PC-3 (cell line): ENCODE measurements around the gene LIN7B. TPM values are rescaled to one million over a fixed set of nuclear protein-coding genes. Genes with fewer than 3 reads are reported as not detected.
"Not testable (repeated sequence)": the region's sequence is repeated elsewhere in the genome, so short reads cannot be mapped to it uniquely, and the experiment has no call there.

Source experiments
- ATAC-seq: fragments of 200-7000 bp; cut with Tn5 transposase; 2 replicates; pipeline ENCODE4 v1.9.1; 2020; ENCODE audit warnings: mild to moderate bottlenecking, moderate library complexity
- BruUV-seq: library from RNA; stranded (reverse); fragments of 400-500 nt; replicated peaks from 2 replicates; lab custom pipeline; 2021; lab: Mats Ljungman, UMichigan
- CTCF ChIA-PET: fragments of 300-600 bp; sonication (Branson Sonifier 250); formaldehyde crosslinking; loops from one replicate; lab custom pipeline; 2022; ENCODE audit warnings: antibody characterized with exemption; lab: Charles Lee
- POLR2A ChIA-PET: fragments of 300-600 bp; sonication (Branson Sonifier 250); formaldehyde crosslinking; loops from one replicate; lab custom pipeline; 2022; ENCODE audit warnings: antibody characterized with exemption; ENCODE audit not compliant: unreplicated experiment; lab: Charles Lee
- DNase-seq: peaks from one replicate; pipeline ENCODE4 v3.0.0-alpha.2; 2015
- H2AFZ ChIP-seq: fragments of 300-600 bp; sonication (generic); 2 replicates; pipeline ENCODE4 v1.6.0; 2016; ENCODE audit warnings: antibody characterized with exemption, low read length
- H3F3A ChIP-seq: fragments of 300-600 bp; sonication (generic); one replicate; pipeline ENCODE4 v1.6.0; 2017; ENCODE audit warnings: antibody characterized with exemption, low read length, control low read depth, mild to moderate bottlenecking; ENCODE audit not compliant: unreplicated experiment
- H3K27ac ChIP-seq: fragments of 300-600 bp; sonication (generic); 2 replicates; pipeline ENCODE4 v1.5.1; 2016; ENCODE audit warnings: mild to moderate bottlenecking, low read length
- H3K27me3 ChIP-seq: fragments of 300-600 bp; sonication (generic); 2 replicates; pipeline ENCODE4 v1.6.1; 2016; ENCODE audit warnings: low read length, mixed read lengths
- H3K36me3 ChIP-seq: fragments of 300-600 bp; sonication (generic); 2 replicates; pipeline ENCODE4 v1.6.1; 2016; ENCODE audit warnings: low read depth, mixed run types, low read length, mixed read lengths
- H3K4me1 ChIP-seq: fragments of 300-600 bp; sonication (generic); 2 replicates; pipeline ENCODE4 v1.5.1; 2016; ENCODE audit warnings: low read length; ENCODE audit not compliant: insufficient read depth
- H3K4me2 ChIP-seq: fragments of 300-600 bp; sonication (generic); 2 replicates; pipeline ENCODE4 v1.6.0; 2016; ENCODE audit warnings: low read length
- H3K4me3 ChIP-seq: fragments of 300-600 bp; sonication (generic); 2 replicates; pipeline ENCODE4 v1.5.1; 2016; ENCODE audit warnings: mild to moderate bottlenecking, low read length, mixed read lengths
- H3K79me2 ChIP-seq: fragments of 300-600 bp; sonication (generic); 2 replicates; pipeline ENCODE4 v1.6.1; 2017; ENCODE audit warnings: low read length, mixed read lengths
- H3K9ac ChIP-seq: fragments of 300-600 bp; sonication (generic); 2 replicates; pipeline ENCODE4 v1.6.0; 2016; ENCODE audit warnings: mild to moderate bottlenecking, low read length
- H3K9me2 ChIP-seq: fragments of 300-600 bp; sonication (generic); replicated peaks from 2 replicates; pipeline ENCODE4 v1.6.1; 2016; ENCODE audit warnings: mixed run types, low read length, mixed read lengths
- H3K9me3 ChIP-seq: fragments of 300-600 bp; sonication (generic); 2 replicates; pipeline ENCODE4 v1.6.1; 2016; ENCODE audit warnings: low read length, mixed read lengths
- H4K20me1 ChIP-seq: fragments of 300-600 bp; sonication (generic); 2 replicates; pipeline ENCODE4 v1.6.1; 2016; ENCODE audit warnings: low read length, mixed read lengths
- CTCF ChIP-seq: fragments of 300-600 bp; sonication (generic); conservative IDR thresholded peaks from 2 replicates; pipeline ENCODE4 v1.5.1; 2017; ENCODE audit warnings: antibody characterized with exemption, low read depth, mild to moderate bottlenecking, low read length
- EZH2 ChIP-seq: fragments of 300-600 bp; sonication (generic); IDR thresholded peaks from one replicate; pipeline ENCODE4 v1.6.1; 2017; ENCODE audit warnings: antibody characterized with exemption, mild to moderate bottlenecking, low read length; ENCODE audit not compliant: unreplicated experiment
- EZH2phosphoT487 ChIP-seq: fragments of 300-600 bp; sonication (generic); IDR thresholded peaks from 2 replicates; pipeline ENCODE4 v1.6.1; 2018; ENCODE audit warnings: mild to moderate bottlenecking, antibody characterized with exemption, low read length, borderline replicate concordance
- intact Hi-C: fragments of 100-400 bp; cut with micrococcal nuclease; formaldehyde crosslinking; loops from 2 replicates; pipeline ENCODE4 v1.9.0; 2023
- total RNA-seq: library from RNA; depleted of rRNA; stranded (reverse); fragments of >200 nt; gene quantifications from 2 replicates; pipeline ENCODE4 v1.2.3, GENCODE V29; 2014

LIN7B gene
- total RNA-seq, 1 experiment from 2014 or later, result 11.6 TPM

GRCh38 chr19:49145573-49146407 is 31.6 kb downstream of the LIN7B start:
- ChIA-PET POLR2A (no interaction called here), CTCF (interaction anchor here (0.6 kb wide), 1 partner anchor 19 kb away, joined by 4 read pairs; no protein-coding TSS in a partner anchor)
- Histone ChIP-seq H4K20me1 (no peaks in the 10 kb centered on the region), H3K9ac (no peak overlapping the region), H3K4me1 (peaks cover 18% of the 10 kb centered on the region), H3K27me3 (no peaks in the 10 kb centered on the region), H3K27ac (no peak overlapping the region), H3K79me2 (peaks cover 6% of the 10 kb centered on the region), H3K4me3 (no peak overlapping the region), H3K9me2 (no peaks in the 10 kb centered on the region), H2AFZ (peak overlapping the region; percentile 23; the same call in 1 of the 2 replicates), H3F3A (no peaks in the 10 kb centered on the region), H3K4me2 (peak overlapping the region; percentile 24; the same call in 1 of the 2 replicates), H3K36me3 (no peaks in the 10 kb centered on the region; the same call in 1 of the 2 replicates), H3K9me3 (no peaks in the 10 kb centered on the region)
- peak; percentile 74 for DNase-seq
- no TSS peak for BruUV-seq
- TF ChIP-seq EZH2, result no peak
- peak; percentile 97 for TF ChIP-seq CTCF
- intact Hi-C loops, result no loop called here
- no peak for ATAC-seq

GRCh38 chr19:49146408-49146770 is 32.2 kb downstream of the LIN7B start:
- intact Hi-C loops, ATAC-seq, H3F3A ChIP-seq, H3K9me3 ChIP-seq, H4K20me1 ChIP-seq, DNase-seq, H3K9ac ChIP-seq, H3K4me3 ChIP-seq, H3K79me2 ChIP-seq, H3K9me2 ChIP-seq, H3K27me3 ChIP-seq, H2AFZ ChIP-seq, BruUV-seq, H3K4me2 ChIP-seq, POLR2A ChIA-PET, H3K27ac ChIP-seq, H3K36me3 ChIP-seq, CTCF ChIA-PET: not testable (repeated sequence)
- peaks cover 24% of the 10 kb centered on the region for H3K4me1 ChIP-seq

- Histone ChIP-seq H3K79me2 (no peaks in the 10 kb centered on the region), H3K4me1 (peaks cover 25% of the 10 kb centered on the region), H3K9me2 (no peaks in the 10 kb centered on the region), H3K9me3 (no peaks in the 10 kb centered on the region), H3K27me3 (no peaks in the 10 kb centered on the region), H2AFZ (no peak overlapping the region), H4K20me1 (no peaks in the 10 kb centered on the region), H3K27ac (no peak overlapping the region), H3K4me3 (peak overlapping the region; percentile 71; the same call in 1 of the 2 replicates), H3K4me2 (peak overlapping the region; percentile 91), H3K9ac (no peak overlapping the region), H3K36me3 (no peaks in the 10 kb centered on the region), H3F3A (no peaks in the 10 kb centered on the region)
- intact Hi-C loops, result no loop called here
- BruUV-seq, result no TSS peak
- TF ChIP-seq EZH2phosphoT487 (no peak), CTCF (no peak), EZH2 (no peak)
- POLR2A ChIA-PET, result no interaction called here
- CTCF ChIA-PET, result interaction anchor here (0.5 to 1.5 kb wide), 2 partner anchors 51 to 53 kb away, joined by 3 to 11 read pairs; no protein-coding TSS in a partner anchor
- ATAC-seq, result no peak
- DNase-seq, result no peak
Observed at GRCh38 chr19:49148044-49148682, 34.0 kb downstream of the LIN7B start.
